K562 (cell line): ENCODE results near the gene ARMC2. TPM values are rescaled to one million over a fixed set of nuclear protein-coding genes. Genes with fewer than 3 reads are reported as not detected.

Experiments
- ATAC-seq: fragments of 200-7000 bp; cut with Tn5 transposase; 3 replicates; pipeline ENCODE4 v1.9.1; 2020; ENCODE audit warnings: moderate library complexity
- BruUV-seq: library from RNA; stranded (reverse); fragments of 400-500 nt; replicated peaks from 2 replicates; lab custom pipeline; 2021; lab: Mats Ljungman, UMichigan
- CTCF ChIA-PET: fragments of 300-600 bp; formaldehyde crosslinking; extraction: SDS; loops from one replicate; lab custom pipeline; 2021; ENCODE audit warnings: low intra/inter-chr PET ratio; lab: Yijun Ruan, JAX
- POLR2A ChIA-PET: fragments of 300-600, 350-650 bp; sonication (Branson Sonifier 250); formaldehyde crosslinking; extraction: SDS; loops from one replicate; lab custom pipeline; 2021; ENCODE audit warnings: antibody characterized with exemption, inconsistent platforms; lab: Yijun Ruan, JAX
- DNase-seq, 4 experiments: peaks; one replicate each; pipeline versions ENCODE4 v3.0.0 to v3.0.0-alpha.2; 2011 to 2018; ENCODE audit warnings: low spot score in 3 of 4, mixed read lengths in 3 of 4; ENCODE audit errors: extremely low read depth in 1 of 4
- FAIRE-seq: peaks from 2 replicates; lab custom pipeline; 2011; peaks lifted over from hg19 to GRCh38; lab: Jason Lieb, UNC
- H2AFZ ChIP-seq: 2 replicates; pipeline ENCODE4 v1.6.0; 2011; ENCODE audit warnings: low read depth, low read length, control low read depth, inconsistent platforms
- H3K27ac ChIP-seq: fragments of 200-600 bp; 3 replicates; pipeline ENCODE4 v1.8.0; 2011; ENCODE audit warnings: low read depth, mild to moderate bottlenecking, control low read depth, inconsistent platforms, low read length, moderate library complexity, mixed read lengths; ENCODE audit errors: extremely low read depth
- H3K27me3 ChIP-seq, 2 experiments: fragments of 300-600 bp in 1 of 2; 2 replicates in 1 of 2; 3 replicates in 1 of 2; pipeline versions ENCODE4 v1.6.0 to v1.8.0; 2011; ENCODE audit warnings: inconsistent platforms in 2 of 2, low read length in 2 of 2, mild to moderate bottlenecking in 1 of 2, mixed read lengths in 1 of 2, moderate library complexity in 1 of 2; ENCODE audit not compliant: control insufficient read depth in 2 of 2, insufficient read depth in 2 of 2
- H3K36me3 ChIP-seq: fragments of 300-600 bp; 3 replicates; pipeline ENCODE4 v1.8.0; 2011; ENCODE audit warnings: mild to moderate bottlenecking, low read length, inconsistent platforms; ENCODE audit not compliant: control insufficient read depth, insufficient read depth
- H3K4me1 ChIP-seq, 2 experiments: fragments of 200-600 bp in 1 of 2; replicated peaks in 1 of 2; 2 replicates in 1 of 2; 3 replicates in 1 of 2; pipeline versions ENCODE4 v1.5.1 to v1.8.0; 2011; ENCODE audit warnings: inconsistent platforms in 2 of 2, low read length in 2 of 2, mild to moderate bottlenecking in 1 of 2, mixed read lengths in 1 of 2, moderate library complexity in 1 of 2; ENCODE audit not compliant: control insufficient read depth in 2 of 2, insufficient read depth in 2 of 2
- H3K4me2 ChIP-seq: 2 replicates; pipeline ENCODE4 v1.6.1; 2011; ENCODE audit warnings: low read length, control low read depth, inconsistent platforms, mixed read lengths; ENCODE audit not compliant: insufficient read depth
- H3K4me3 ChIP-seq: fragments of 200-600 bp; sonication (generic), shearing (Covaris generic); 2 replicates; pipeline ENCODE4 v1.5.1; 2016; ENCODE audit warnings: control low read depth, inconsistent platforms
- H3K79me2 ChIP-seq: fragments of 200-600 bp; 3 replicates; pipeline ENCODE4 v1.8.0; 2011; ENCODE audit warnings: low read length, inconsistent platforms; ENCODE audit not compliant: control insufficient read depth, insufficient read depth
- H3K9ac ChIP-seq, 2 experiments: 2 replicates each; pipeline versions ENCODE4 v1.6.0 to v1.6.1; 2011; ENCODE audit warnings: low read depth in 2 of 2, low read length in 2 of 2, control low read depth in 1 of 2, inconsistent platforms in 1 of 2, mild to moderate bottlenecking in 1 of 2, mixed read lengths in 1 of 2; ENCODE audit not compliant: insufficient read depth in 1 of 2
- H3K9me1 ChIP-seq: one replicate; pipeline ENCODE4 v1.6.0; 2011; ENCODE audit warnings: inconsistent platforms, mild to moderate bottlenecking, low read length, moderate library complexity; ENCODE audit not compliant: control insufficient read depth, insufficient read depth
- H3K9me3 ChIP-seq: replicated peaks from 2 replicates; pipeline ENCODE4 v1.5.1; 2011; ENCODE audit warnings: low read depth, low read length, inconsistent platforms; ENCODE audit not compliant: control insufficient read depth, insufficient read depth
- H4K20me1 ChIP-seq: replicated peaks from 2 replicates; pipeline ENCODE4 v1.6.1; 2011; ENCODE audit warnings: low read length, inconsistent platforms, mixed read lengths; ENCODE audit not compliant: control insufficient read depth, insufficient read depth
- ATF1 ChIP-seq, 2 experiments: fragments of 450-650 bp in 1 of 2; IDR thresholded peaks; 2 replicates each; pipeline ENCODE4 v1.6.1; 2016; ENCODE audit warnings: missing compliant biosample characterization in 1 of 2, missing genetic modification characterization in 1 of 2
- CBX1 ChIP-seq: sonication (generic); IDR thresholded peaks from 2 replicates; pipeline ENCODE4 v1.6.1; 2016; ENCODE audit warnings: antibody characterized with exemption, low read depth, mild to moderate bottlenecking
- FOXK2 ChIP-seq, 2 experiments: fragments of 450-650 bp; IDR thresholded peaks in 1 of 2; conservative IDR thresholded peaks in 1 of 2; 2 replicates each; pipeline ENCODE4 v1.6.1; 2016; ENCODE audit warnings: low read depth in 2 of 2, mild to moderate bottlenecking in 1 of 2
- MEF2A ChIP-seq: IDR thresholded peaks from 2 replicates; pipeline ENCODE4 v1.6.1; 2011; ENCODE audit warnings: low read depth, mild to moderate bottlenecking, low read length, moderate library complexity; ENCODE audit not compliant: control insufficient read depth
- NR2C2 ChIP-seq, 2 experiments: fragments of 200-800 bp in 1 of 2; sonication (Bioruptor generic) in 1 of 2; sonication (generic) in 1 of 2; formaldehyde crosslinking in 1 of 2; IDR thresholded peaks; 2 replicates each; pipeline versions ENCODE4 v1.6.1 to v1.8.0; 2016 to 2022; ENCODE audit warnings: mild to moderate bottlenecking in 1 of 2, missing compliant biosample characterization in 1 of 2, missing genetic modification characterization in 1 of 2, missing genetic modification reagents in 1 of 2
- PBX2 ChIP-seq, 2 experiments: IDR thresholded peaks in 1 of 2; conservative IDR thresholded peaks in 1 of 2; 2 replicates each; pipeline ENCODE4 v1.6.1; 2016; ENCODE audit warnings: low read depth in 2 of 2, mild to moderate bottlenecking in 1 of 2, missing compliant biosample characterization in 1 of 2, missing genetic modification characterization in 1 of 2, moderate library complexity in 1 of 2
- RBM14 ChIP-seq: fragments of 200-400 bp; formaldehyde crosslinking; IDR thresholded peaks from 2 replicates; pipeline ENCODE4 v1.6.1; 2018; ENCODE audit warnings: low read depth, mild to moderate bottlenecking, low read length, moderate library complexity, borderline replicate concordance; ENCODE audit not compliant: insufficient read depth
- SP2 ChIP-seq: IDR thresholded peaks from 2 replicates; pipeline ENCODE4 v1.6.1; 2011; ENCODE audit warnings: mild to moderate bottlenecking, low read depth, low read length, moderate library complexity; ENCODE audit not compliant: poor library complexity, severe bottlenecking; ENCODE audit errors: extremely low read depth
- SREBF1 ChIP-seq: fragments of 150-350 bp; IDR thresholded peaks from 2 replicates; pipeline ENCODE4 v1.6.1; 2014; ENCODE audit warnings: antibody characterized with exemption, low read depth, low read length, borderline replicate concordance
- TAF9B ChIP-seq: fragments of 450-650 bp; IDR thresholded peaks from 2 replicates; pipeline ENCODE4 v1.6.1; 2018; ENCODE audit warnings: mild to moderate bottlenecking; ENCODE audit not compliant: partially characterized antibody
- ZNF197 ChIP-seq: fragments of 200-800 bp; sonication (Bioruptor generic); IDR thresholded peaks from 2 replicates; pipeline ENCODE4 v1.6.1; 2016; ENCODE audit warnings: low read depth, missing genetic modification characterization, missing compliant biosample characterization
- WGBS: fragments of 100-300 bp; shearing (Covaris generic); methylation state at CpG from one replicate; pipeline ENCODE4 v1.1.6; 2016; ENCODE audit warnings: low coverage, mixed read lengths; ENCODE audit not compliant: insufficient coverage; ENCODE audit errors: missing lambda C conversion rate; 5-methylcytosine and 5-hydroxymethylcytosine counted together
- in situ Hi-C: fragments of 300-500 bp; cut with MboI; formaldehyde crosslinking; loops from 4 replicates; pipeline ENCODE4 v1.15.0; 2018; ENCODE audit warnings: inconsistent platforms, mixed read lengths
- intact Hi-C: fragments of 100-400 bp; cut with micrococcal nuclease; formaldehyde crosslinking; loops from 2 replicates; pipeline ENCODE4 v1.14.2; 2022
- polyA plus RNA-seq, 8 experiments: library from polyadenylated mRNA; depleted of rRNA in 4 of 8; stranded (reverse) in 5 of 8; unstranded in 3 of 8; fragments of >200 nt; fragmentation: Nextera tagmentation in 2 of 8; fragmentation: Illumina TruSeq in 1 of 8; extraction: Ambion mirVana in 2 of 8; extraction: Trizol in 1 of 8; gene quantifications; 2 replicates each; pipeline versions ENCODE4 v1.2.1 to v1.2.3, GENCODE V29; 2011 to 2014; ENCODE audit warnings: inconsistent platforms in 1 of 8, missing spikeins in 1 of 8
- total RNA-seq, 7 experiments: library from RNA; depleted of rRNA in 6 of 7; stranded (reverse); fragments of >200 nt in 6 of 7; fragmentation: Illumina TruSeq in 2 of 7; extraction: Trizol in 2 of 7; gene quantifications; 2 replicates each; pipeline versions ENCODE4 v1.2.1 to v1.2.3, GENCODE V29; 2011 to 2021; ENCODE audit warnings: low replicate concordance in 1 of 7

ARMC2 gene
- total and polyA plus RNA-seq, 9 of the 15 experiments (the other 6 are each of a cell fraction or from before 2014, with no cell fraction given), result 0.14 to 3.0 (median 0.82) TPM

DNA sequence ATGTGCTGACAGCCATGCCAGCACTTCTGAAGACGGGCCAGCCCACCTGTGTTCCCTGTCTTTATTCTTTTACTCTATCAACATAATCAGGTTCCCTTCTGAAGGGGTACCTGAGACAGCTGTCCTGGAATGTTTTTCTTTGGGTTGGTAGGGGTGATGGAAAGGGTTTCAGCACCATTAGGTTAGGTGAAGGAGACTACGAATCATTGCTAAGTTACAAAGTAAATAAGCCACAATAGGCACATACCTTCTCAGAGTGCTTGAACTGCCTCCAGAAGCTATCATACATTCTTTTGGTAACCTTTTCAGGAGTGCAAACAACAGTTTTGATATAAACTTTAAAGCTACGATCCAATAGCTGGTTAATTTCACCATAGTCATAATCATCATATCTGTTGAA is 140.1 kb downstream of the ARMC2 start:
- Histone ChIP-seq H3K79me2 (no peaks in the 10 kb centered on the region), H3K4me1 (no peaks in the 10 kb centered on the region), H3K27ac (no peak overlapping the region), H3K27me3 (no peaks in the 10 kb centered on the region), H3K9me1 (no peaks in the 10 kb centered on the region), H4K20me1 (no peaks in the 10 kb centered on the region), H3K9me3 (no peaks in the 10 kb centered on the region), H2AFZ (no peak overlapping the region), H3K36me3 (peaks cover 5% of the 10 kb centered on the region; the same call in 1 of the 3 replicates), H3K4me3 (no peak overlapping the region), H3K4me2 (no peak overlapping the region), H3K9ac (no peak overlapping the region)
- CTCF ChIA-PET, result no interaction called here
- in situ Hi-C loops (no loop called here), intact Hi-C loops (no loop called here)
- BruUV-seq, result no TSS peak
- ATAC-seq (no peak), FAIRE-seq (no peak), DNase-seq (no peak)
- WGBS, result 62% methylated on average over 3 of the region's 3 CpGs
- TF ChIP-seq MEF2A (no peak), ZNF197 (CRISPR knock-in tag) (no peak), CBX1 (no peak), PBX2 (CRISPR knock-in tag; IDR thresholded peaks at IDR 0.05; ENCODE audit: low read depth) (no peak), PBX2 (tag; conservative IDR thresholded peaks at IDR 0.05; ENCODE audit: low read depth) (no peak), NR2C2 (CRISPR knock-in tag; IDR thresholded peaks at IDR 0.05) (no peak), NR2C2 (tag; IDR thresholded peaks at IDR 0.05) (no peak), SREBF1 (no peak), TAF9B (no peak), ATF1 (CRISPR knock-in tag; IDR thresholded peaks at IDR 0.05) (no peak), ATF1 (tag; IDR thresholded peaks at IDR 0.05) (no peak), FOXK2 (conservative IDR thresholded peaks at IDR 0.05 in 1 of 2, IDR thresholded peaks at IDR 0.05 in 1 of 2; ENCODE audit: low read depth in 2 of 2) (no peak), RBM14 (no peak), SP2 (no peak)
- POLR2A ChIA-PET, result interaction anchor here (0.7 to 1.3 kb wide), 4 partner anchors 10 to 24 kb away, joined by 3 read pairs; no protein-coding TSS in a partner anchor
